Esophagus muscularis mucosa (tissue), 4 donors: ENCODE data around the gene TGM6. TPM values are rescaled to one million over a fixed set of nuclear protein-coding genes. Genes with fewer than 3 reads are reported as not detected.

ENCODE experiments used
- DNase-seq: peaks from one replicate; pipeline ENCODE4 v3.0.0-alpha.2; 2017; ENCODE audit errors: extremely low spot score
- H3K27ac ChIP-seq, 4 donors: fragments of 200-600 bp; sonication (generic); replicated peaks in 1 of 4; 1 replicate in 3 of 4; 2 replicates in 1 of 4; pipeline ENCODE4 v1.5.1; 2016 to 2019; ENCODE audit warnings: mild to moderate bottlenecking in 1 of 4
- H3K27me3 ChIP-seq, 4 donors: fragments of 200-600 bp; sonication (generic); one replicate each; pipeline versions ENCODE4 v1.5.1 to v1.6.0; 2016 to 2019
- H3K36me3 ChIP-seq, 4 donors: fragments of 200-600 bp; sonication (generic); one replicate each; pipeline ENCODE4 v1.5.1; 2016 to 2019
- H3K4me1 ChIP-seq, 4 donors: fragments of 200-600 bp; sonication (generic); one replicate each; pipeline ENCODE4 v1.5.1; 2016 to 2019
- H3K4me3 ChIP-seq, 4 donors: fragments of 200-600 bp; sonication (generic); 1 replicate in 2 of 4; 2 replicates in 2 of 4; pipeline ENCODE4 v1.5.1; 2016 to 2019; ENCODE audit warnings: mild to moderate bottlenecking in 4 of 4, moderate library complexity in 1 of 4
- H3K9me3 ChIP-seq, 4 donors: fragments of 200-600 bp; sonication (generic); 1 replicate in 3 of 4; 2 replicates in 1 of 4; pipeline ENCODE4 v1.5.1; 2016 to 2019
- EP300 ChIP-seq: sonication (generic); formaldehyde crosslinking; IDR thresholded peaks from one replicate; pipeline ENCODE4 v1.6.1; 2017; ENCODE audit warnings: antibody characterized with exemption
- POLR2A ChIP-seq: fragments of 450-650 bp; IDR thresholded peaks from one replicate; pipeline ENCODE4 v1.6.1; 2017; ENCODE audit warnings: antibody characterized with exemption, moderate library complexity, mild to moderate bottlenecking, low read depth
- POLR2AphosphoS5 ChIP-seq, 2 donors: sonication (generic); formaldehyde crosslinking; IDR thresholded peaks; one replicate each; pipeline ENCODE4 v1.6.1; 2017; ENCODE audit warnings: antibody characterized with exemption in 2 of 2
- WGBS: methylation state at CpG from one replicate; pipeline ENCODE4 v1.1.5; 2018; 5-methylcytosine and 5-hydroxymethylcytosine counted together
- intact Hi-C: fragments of 100-400 bp; cut with DNase I; formaldehyde crosslinking; loops from one replicate; pipeline ENCODE4 v1.15.1; 2023
- total RNA-seq, 4 donors: library from RNA; depleted of rRNA; stranded (reverse); fragments of >200 nt; gene quantifications; one replicate each; pipeline versions ENCODE4 v1.1.0 to v1.2.1, GENCODE V29; 2016
- TF ChIP-seq, protein P1 (sequence below), 3 experiments: fragments of 200-600 bp in 2 of 3; fragments of 450-650 bp in 1 of 3; sonication (generic) in 2 of 3; IDR thresholded peaks; one replicate each; pipeline ENCODE4 v1.5.1; 2017 to 2019; ENCODE audit warnings: antibody characterized with exemption in 3 of 3, mild to moderate bottlenecking in 2 of 3, moderate library complexity in 1 of 3

TGM6 gene
- total RNA-seq, 4 donors from 2014 or later, result not detected

DNA sequence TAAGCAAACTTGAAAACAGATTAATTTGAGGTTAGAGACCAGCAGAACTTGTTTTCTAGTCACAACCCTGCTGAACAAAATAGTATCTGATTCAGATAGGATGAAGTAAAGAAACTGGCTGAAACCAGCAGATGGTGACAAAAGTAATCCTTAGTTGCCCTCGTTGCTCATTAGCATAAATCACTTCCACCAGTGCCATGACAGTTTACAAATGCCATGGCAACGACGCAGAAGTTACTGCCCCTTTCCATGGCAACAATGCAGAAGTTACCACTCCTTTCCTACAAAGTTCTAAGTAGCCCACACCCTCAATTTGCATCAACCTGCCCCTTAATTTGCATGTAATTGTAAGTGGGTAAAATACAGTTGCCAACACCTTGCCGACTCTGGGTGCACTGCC is 66.1 kb downstream of the TGM6 start:
- no peak for DNase-seq
- H3K27ac ChIP-seq, result no peak overlapping the region
- no peaks in the 10 kb centered on the region for H3K36me3 ChIP-seq
- WGBS, result 66% methylated on average over 4 of the region's 4 CpGs
- intact Hi-C loops, result no loop called here
- H3K27me3 ChIP-seq, result no peaks in the 10 kb centered on the region
- no peak overlapping the region for H3K4me3 ChIP-seq
- no peaks in the 10 kb centered on the region for H3K4me1 ChIP-seq
- TF ChIP-seq POLR2A (no peak), EP300 (no peak), POLR2AphosphoS5 (IDR thresholded peaks at IDR 0.05) (no peak)
- TF ChIP-seq, protein P1, sequence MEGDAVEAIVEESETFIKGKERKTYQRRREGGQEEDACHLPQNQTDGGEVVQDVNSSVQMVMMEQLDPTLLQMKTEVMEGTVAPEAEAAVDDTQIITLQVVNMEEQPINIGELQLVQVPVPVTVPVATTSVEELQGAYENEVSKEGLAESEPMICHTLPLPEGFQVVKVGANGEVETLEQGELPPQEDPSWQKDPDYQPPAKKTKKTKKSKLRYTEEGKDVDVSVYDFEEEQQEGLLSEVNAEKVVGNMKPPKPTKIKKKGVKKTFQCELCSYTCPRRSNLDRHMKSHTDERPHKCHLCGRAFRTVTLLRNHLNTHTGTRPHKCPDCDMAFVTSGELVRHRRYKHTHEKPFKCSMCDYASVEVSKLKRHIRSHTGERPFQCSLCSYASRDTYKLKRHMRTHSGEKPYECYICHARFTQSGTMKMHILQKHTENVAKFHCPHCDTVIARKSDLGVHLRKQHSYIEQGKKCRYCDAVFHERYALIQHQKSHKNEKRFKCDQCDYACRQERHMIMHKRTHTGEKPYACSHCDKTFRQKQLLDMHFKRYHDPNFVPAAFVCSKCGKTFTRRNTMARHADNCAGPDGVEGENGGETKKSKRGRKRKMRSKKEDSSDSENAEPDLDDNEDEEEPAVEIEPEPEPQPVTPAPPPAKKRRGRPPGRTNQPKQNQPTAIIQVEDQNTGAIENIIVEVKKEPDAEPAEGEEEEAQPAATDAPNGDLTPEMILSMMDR (IDR thresholded peaks at IDR 0.05), result no peak
- no peaks in the 10 kb centered on the region for H3K9me3 ChIP-seq

DNA sequence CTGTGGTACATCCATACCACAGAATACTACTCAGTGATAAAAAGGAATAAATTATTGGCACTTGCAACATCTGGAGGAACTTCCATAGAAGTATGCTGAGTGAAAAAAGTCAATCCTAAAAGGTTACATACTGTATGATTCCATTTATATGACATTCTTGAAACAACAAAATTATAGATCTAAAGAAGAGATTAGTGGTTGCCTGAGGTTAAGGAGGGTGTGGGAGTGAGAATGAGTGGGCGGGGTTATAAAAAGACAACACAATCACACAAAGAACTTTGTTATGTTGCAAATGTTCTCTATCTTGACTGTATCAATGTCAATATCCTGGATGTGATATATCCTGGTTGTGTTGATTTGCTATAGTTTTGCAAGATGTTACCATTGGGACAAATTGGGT is 68.7 kb downstream of the TGM6 start:
- H3K9me3 ChIP-seq, result no peaks in the 10 kb centered on the region
- TF ChIP-seq, protein P1 (IDR thresholded peaks at IDR 0.05), result no peak
- no peak for TF ChIP-seq EP300
- TF ChIP-seq POLR2A, result no peak
- no peak for TF ChIP-seq POLR2AphosphoS5 (IDR thresholded peaks at IDR 0.05)
- intact Hi-C loops, result no loop called here
- DNase-seq, result no peak
- no peak overlapping the region for H3K27ac ChIP-seq
- no peak overlapping the region for H3K4me3 ChIP-seq
- no peaks in the 10 kb centered on the region for H3K36me3 ChIP-seq
- H3K4me1 ChIP-seq, result peaks cover 0 to under 1% (median 0%) of the 10 kb centered on the region in 4 donors
- H3K27me3 ChIP-seq, result no peaks in the 10 kb centered on the region
- 92% methylated on average over 1 of the region's 1 CpG for WGBS

DNA sequence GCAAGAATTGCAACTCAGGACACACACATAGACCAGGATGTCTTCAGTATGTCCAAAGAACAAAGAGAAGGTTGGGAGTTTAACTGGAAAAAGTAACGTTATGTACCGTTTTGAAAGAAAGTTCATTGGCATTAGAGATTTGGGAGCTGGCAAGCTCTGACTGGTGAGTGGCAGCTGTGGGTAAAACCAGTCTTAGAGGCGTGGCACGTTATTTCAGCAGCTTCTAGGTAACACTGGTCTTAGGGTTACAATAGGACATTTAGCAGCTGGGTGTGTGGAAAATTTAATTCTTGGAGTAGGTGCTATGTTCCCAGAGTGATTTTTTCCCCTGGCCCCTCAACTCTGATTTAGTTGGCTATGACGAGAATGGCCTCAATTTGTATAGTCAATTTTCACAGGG is 70.7 kb downstream of the TGM6 start:
- TF ChIP-seq, protein P1 (IDR thresholded peaks at IDR 0.05), result no peak
- TF ChIP-seq POLR2A (no peak), POLR2AphosphoS5 (IDR thresholded peaks at IDR 0.05) (no peak), EP300 (no peak)
- Histone ChIP-seq H3K27me3 (no peaks in the 10 kb centered on the region), H3K9me3 (no peaks in the 10 kb centered on the region), H3K4me3 (no peak overlapping the region), H3K4me1 (peaks cover 0 to 7% (median 0%) of the 10 kb centered on the region in 4 donors), H3K36me3 (no peaks in the 10 kb centered on the region), H3K27ac (no peak overlapping the region)
- DNase-seq, result peak; percentile 21
- 93% methylated on average over 5 of the region's 5 CpGs for WGBS
- intact Hi-C loops, result loop anchor here (5.0 to 10.0 kb wide), 2 partner anchors 244 to 667 kb away; no protein-coding TSS in a partner anchor

DNA sequence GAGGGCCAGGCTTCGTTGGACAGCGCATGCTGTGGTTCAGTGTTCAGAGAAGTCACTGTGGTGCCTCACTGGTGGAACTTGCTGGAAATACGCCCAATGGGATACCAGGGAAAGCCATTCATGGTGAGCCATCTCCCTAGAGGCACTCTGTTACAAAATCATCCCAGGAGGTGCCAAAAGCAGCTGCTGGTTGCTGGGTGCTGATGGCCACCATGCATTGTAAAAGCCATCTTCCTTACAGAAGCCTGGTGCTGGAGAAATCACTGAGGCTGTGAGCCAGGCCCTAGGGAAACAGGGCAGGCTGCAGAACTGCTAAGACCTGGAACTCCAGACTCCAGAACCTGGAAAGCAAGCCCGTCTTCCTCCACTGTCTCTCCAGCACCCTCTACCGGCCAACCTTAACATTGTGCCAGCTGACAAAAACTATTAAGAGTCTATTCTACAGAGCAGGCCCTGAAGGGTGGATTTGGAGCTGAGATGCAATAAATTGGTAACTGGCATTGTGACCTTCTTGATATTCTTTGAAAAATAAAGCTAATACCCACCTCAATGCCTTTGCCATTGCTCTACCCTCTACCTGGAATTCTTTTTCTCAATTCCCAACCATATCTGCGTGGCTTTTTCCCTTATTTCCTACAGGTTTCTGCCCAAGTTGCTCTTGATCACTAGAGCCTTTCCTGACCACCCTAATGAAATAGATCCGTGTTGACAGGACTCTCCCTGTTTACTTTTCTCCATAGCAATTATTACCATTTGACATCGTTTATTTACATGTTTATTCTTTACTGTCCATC is 71.4 kb downstream of the TGM6 start:
- H3K27ac ChIP-seq, result no peak overlapping the region
- 66% methylated on average over 7 of the region's 8 CpGs for WGBS
- no peak for TF ChIP-seq POLR2AphosphoS5 (IDR thresholded peaks at IDR 0.05)
- TF ChIP-seq, protein P1 (IDR thresholded peaks at IDR 0.05), result peak; percentile 56 to 90 (median 73)
- peaks cover 0 to 7% (median 0%) of the 10 kb centered on the region in 4 donors for H3K4me1 ChIP-seq
- no peak overlapping the region for H3K4me3 ChIP-seq
- no peaks in the 10 kb centered on the region for H3K9me3 ChIP-seq
- peak; percentile 92 for DNase-seq
- intact Hi-C loops, result loop anchor here (5.0 to 10.0 kb wide), 2 partner anchors 245 to 667 kb away; no protein-coding TSS in a partner anchor
- H3K27me3 ChIP-seq, result no peaks in the 10 kb centered on the region
- no peaks in the 10 kb centered on the region for H3K36me3 ChIP-seq
